Neural crest cell (in vitro differentiated cells): Measurements from ENCODE around the gene TGIF1. TPM values are rescaled to one million over a fixed set of nuclear protein-coding genes. Genes with fewer than 3 reads are reported as not detected.

Experiments
- DNase-seq: peaks from one replicate; pipeline ENCODE4 v3.0.0; 2021; ENCODE audit warnings: low read depth, mixed read lengths, low spot score
- H3K27ac Mint-ChIP-seq: one replicate; pipeline ENCODE4 v1.8.0; 2021; ENCODE audit warnings: mild to moderate bottlenecking, mixed read lengths; ENCODE audit not compliant: unreplicated experiment
- H3K27me3 Mint-ChIP-seq: 2 replicates; pipeline ENCODE4 v1.8.0; 2021; ENCODE audit warnings: low read depth, mild to moderate bottlenecking, mixed read lengths
- H3K36me3 Mint-ChIP-seq: 2 replicates; pipeline ENCODE4 v1.8.0; 2021; ENCODE audit warnings: low read depth, mild to moderate bottlenecking, mixed read lengths
- H3K4me1 Mint-ChIP-seq: 2 replicates; pipeline ENCODE4 v1.8.0; 2021; ENCODE audit warnings: mixed read lengths
- H3K4me3 Mint-ChIP-seq: one replicate; pipeline ENCODE4 v1.8.0; 2021; ENCODE audit warnings: mild to moderate bottlenecking, mixed read lengths
- H3K9me3 Mint-ChIP-seq: 2 replicates; pipeline ENCODE4 v1.8.0; 2021; ENCODE audit warnings: mixed read lengths
- CTCF ChIP-seq: fragments of 200-600 bp; sonication (generic); conservative IDR thresholded peaks from 2 replicates; pipeline ENCODE4 v1.5.0; 2021; ENCODE audit warnings: antibody characterized with exemption, mild to moderate bottlenecking
- total RNA-seq: library from RNA; stranded (reverse); gene quantifications from 2 replicates; pipeline ENCODE4 v1.2.1, GENCODE V29; 2021

TGIF1 gene
- total RNA-seq, 1 donor from 2014 or later, result 49.1 TPM

GRCh38 chr18:3458378-3458777, 8.4 kb downstream of the TGIF1 start:
- no peak for DNase-seq
- TF ChIP-seq CTCF, result no peak
- Mint-ChIP-seq H3K27me3 (no peaks in the 10 kb centered on the region), H3K36me3 (peaks cover 43% of the 10 kb centered on the region), H3K4me3 (peak overlapping the region; percentile 44), H3K4me1 (peaks cover 88% of the 10 kb centered on the region), H3K27ac (peak overlapping the region; percentile 52), H3K9me3 (no peaks in the 10 kb centered on the region)

- no peaks in the 10 kb centered on the region for H3K27me3 Mint-ChIP-seq
- peak overlapping the region; percentile 44 for H3K4me3 Mint-ChIP-seq
- no peak for TF ChIP-seq CTCF
- H3K36me3 Mint-ChIP-seq, result peaks cover 43% of the 10 kb centered on the region
- H3K9me3 Mint-ChIP-seq, result no peaks in the 10 kb centered on the region
- peak overlapping the region; percentile 52 for H3K27ac Mint-ChIP-seq
- no peak for DNase-seq
- peaks cover 82% of the 10 kb centered on the region for H3K4me1 Mint-ChIP-seq
These were observed 9.2 kb downstream of the TGIF1 start for GRCh38 chr18:3458952-3459853.

GRCh38 chr18:3460823-3461398, 10.9 kb downstream of the TGIF1 start:
- no peak for DNase-seq
- TF ChIP-seq CTCF, result no peak
- Mint-ChIP-seq H3K9me3 (no peaks in the 10 kb centered on the region), H3K4me3 (no peak overlapping the region), H3K27me3 (no peaks in the 10 kb centered on the region), H3K4me1 (peaks cover 66% of the 10 kb centered on the region), H3K27ac (no peak overlapping the region), H3K36me3 (peaks cover 43% of the 10 kb centered on the region)

- no peak for DNase-seq
- H3K4me1 Mint-ChIP-seq, result peaks cover 67% of the 10 kb centered on the region
- H3K36me3 Mint-ChIP-seq, result peaks cover 39% of the 10 kb centered on the region
These were observed 11.7 kb downstream of the TGIF1 start for GRCh38 chr18:3461704-3462103.

GRCh38 chr18:3463051-3463450, 13.1 kb downstream of the TGIF1 start:
- H3K27me3 Mint-ChIP-seq, result no peaks in the 10 kb centered on the region
- peaks cover 59% of the 10 kb centered on the region for H3K4me1 Mint-ChIP-seq
- no peak for TF ChIP-seq CTCF
- no peak overlapping the region for H3K4me3 Mint-ChIP-seq
- no peaks in the 10 kb centered on the region for H3K9me3 Mint-ChIP-seq
- peaks cover 28% of the 10 kb centered on the region for H3K36me3 Mint-ChIP-seq
- DNase-seq, result no peak
- no peak overlapping the region for H3K27ac Mint-ChIP-seq

More at GRCh38 chr18:3461704-3462103, 11.7 kb downstream of the TGIF1 start:
- peak overlapping the region; percentile 15 for H3K27ac Mint-ChIP-seq
- H3K4me3 Mint-ChIP-seq, result peak overlapping the region; percentile 3
- no peaks in the 10 kb centered on the region for H3K9me3 Mint-ChIP-seq
- no peaks in the 10 kb centered on the region for H3K27me3 Mint-ChIP-seq
- TF ChIP-seq CTCF, result no peak
